Neural cell (in vitro differentiated cells): ENCODE measurements around the gene NYAP1. TPM values are rescaled to one million over a fixed set of nuclear protein-coding genes. Genes with fewer than 3 reads are reported as not detected.

Experiments used
- H2AFZ ChIP-seq: fragments of 200-600, 300-800 bp; sonication (generic), shearing (Covaris generic); 2 replicates; pipeline ENCODE4 v1.6.0; 2014; ENCODE audit warnings: low read depth, mild to moderate bottlenecking, antibody characterized with exemption, low read length, moderate library complexity
- H3F3A ChIP-seq: fragments of 200-600 bp; shearing (Covaris generic); 2 replicates; pipeline ENCODE4 v1.6.1; 2016; ENCODE audit warnings: mild to moderate bottlenecking, moderate library complexity, mixed read lengths, antibody characterized with exemption, low read length; ENCODE audit not compliant: insufficient read depth, poor library complexity, severe bottlenecking
- H3K27ac ChIP-seq: fragments of 200-600, 300-800 bp; sonication (generic), shearing (Covaris generic); 2 replicates; pipeline ENCODE4 v1.5.1; 2014; ENCODE audit warnings: mild to moderate bottlenecking, low read length, moderate library complexity
- H3K27me3 ChIP-seq: fragments of 300-800, 200-600 bp; sonication (generic), shearing (Covaris generic); 2 replicates; pipeline ENCODE4 v1.6.0; 2014; ENCODE audit warnings: mild to moderate bottlenecking, low read depth, low read length, moderate library complexity; ENCODE audit not compliant: insufficient read depth
- H3K36me3 ChIP-seq: fragments of 300-800, 200-600 bp; sonication (generic), shearing (Covaris generic); 2 replicates; pipeline ENCODE4 v1.5.1; 2014; ENCODE audit warnings: mild to moderate bottlenecking, antibody characterized with exemption, low read length, moderate library complexity; ENCODE audit not compliant: insufficient read depth
- H3K4me2 ChIP-seq: fragments of 300-800, 200-600 bp; sonication (generic), shearing (Covaris generic); 2 replicates; pipeline ENCODE4 v1.6.0; 2014; ENCODE audit warnings: mild to moderate bottlenecking, low read length
- H3K4me3 ChIP-seq: fragments of 300-800, 200-600 bp; sonication (generic), shearing (Covaris generic); 2 replicates; pipeline ENCODE4 v1.5.1; 2014; ENCODE audit warnings: mild to moderate bottlenecking, low read length, moderate library complexity
- H3K79me2 ChIP-seq: fragments of 200-600 bp; shearing (Covaris generic); replicated peaks from 2 replicates; pipeline ENCODE4 v1.6.0; 2014; ENCODE audit warnings: mild to moderate bottlenecking, low read length, moderate library complexity; ENCODE audit not compliant: insufficient read depth
- H3K9ac ChIP-seq: fragments of 300-800, 200-600 bp; sonication (generic), shearing (Covaris generic); 2 replicates; pipeline ENCODE4 v1.6.1; 2016; ENCODE audit warnings: mild to moderate bottlenecking, low read length, mixed read lengths
- H3K9me2 ChIP-seq: fragments of 200-600 bp; shearing (Covaris generic); 2 replicates; pipeline ENCODE4 v1.6.1; 2016; ENCODE audit warnings: mild to moderate bottlenecking, low read length, mixed read lengths; ENCODE audit not compliant: insufficient read depth
- H3K9me3 ChIP-seq: fragments of 200-600, 300-800 bp; sonication (generic), shearing (Covaris generic); 2 replicates; pipeline ENCODE4 v1.6.1; 2016; ENCODE audit warnings: mild to moderate bottlenecking, mixed run types, low read length, moderate library complexity, mixed read lengths
- H4K20me1 ChIP-seq: fragments of 200-600 bp; shearing (Covaris generic); 2 replicates; pipeline ENCODE4 v1.6.1; 2016; ENCODE audit warnings: mild to moderate bottlenecking, mixed run types; ENCODE audit not compliant: insufficient read depth
- CTCF ChIP-seq: fragments of 450-650 bp; IDR thresholded peaks from 2 replicates; pipeline ENCODE4 v1.5.1; 2014; ENCODE audit warnings: antibody characterized with exemption, mild to moderate bottlenecking, moderate library complexity; ENCODE audit not compliant: poor library complexity, severe bottlenecking
- EP300 ChIP-seq: fragments of 450-650 bp; conservative IDR thresholded peaks from 2 replicates; pipeline ENCODE4 v1.6.1; 2014; ENCODE audit warnings: antibody characterized with exemption, mild to moderate bottlenecking, moderate library complexity; ENCODE audit not compliant: poor library complexity, severe bottlenecking
- EZH2 ChIP-seq: fragments of 200-600, 300-800 bp; shearing (Covaris generic), sonication (generic); IDR thresholded peaks from 2 replicates; pipeline ENCODE4 v1.6.1; 2014; ENCODE audit warnings: antibody characterized with exemption, low read length, borderline replicate concordance, mild to moderate bottlenecking; ENCODE audit not compliant: insufficient read depth, poor library complexity, severe bottlenecking
- MXI1 ChIP-seq: fragments of 450-650 bp; conservative IDR thresholded peaks from 2 replicates; pipeline ENCODE4 v1.6.1; 2014; ENCODE audit warnings: antibody characterized with exemption, mild to moderate bottlenecking; ENCODE audit not compliant: poor library complexity, severe bottlenecking
- POLR2AphosphoS5 ChIP-seq: IDR thresholded peaks from 2 replicates; pipeline ENCODE4 v1.6.1; 2012
- RAD21 ChIP-seq: fragments of 450-650 bp; conservative IDR thresholded peaks from 2 replicates; pipeline ENCODE4 v1.6.1; 2014; ENCODE audit warnings: antibody characterized with exemption, mild to moderate bottlenecking, moderate library complexity
- REST ChIP-seq: IDR thresholded peaks from 2 replicates; pipeline ENCODE4 v1.6.1; 2012; ENCODE audit warnings: borderline replicate concordance
- SMC3 ChIP-seq: fragments of 450-650 bp; conservative IDR thresholded peaks from 2 replicates; pipeline ENCODE4 v1.6.1; 2014; ENCODE audit warnings: antibody characterized with exemption, mild to moderate bottlenecking, moderate library complexity; ENCODE audit not compliant: poor library complexity
- TAF1 ChIP-seq: IDR thresholded peaks from 2 replicates; pipeline ENCODE4 v1.6.1; 2012; ENCODE audit warnings: low read depth
- polyA plus RNA-seq: library from polyadenylated mRNA; depleted of rRNA; stranded (reverse); fragments of >200 nt; gene quantifications from 2 replicates; pipeline ENCODE4 v1.2.3, GENCODE V29; 2014

NYAP1 gene
- polyA plus RNA-seq, 1 donor from 2014 or later = 70.1 TPM

GRCh38 chr7:100489121-100489520, 5.4 kb downstream of the NYAP1 start:
- H3K4me3 ChIP-seq = peak overlapping the region; percentile 65
- no peaks in the 10 kb centered on the region for H3K9me2 ChIP-seq
- H3K4me2 ChIP-seq = peak overlapping the region; percentile 55
- H3K9me3 ChIP-seq = no peaks in the 10 kb centered on the region
- no peaks in the 10 kb centered on the region for H3K27me3 ChIP-seq
- TF ChIP-seq EP300 (no peak), CTCF (no peak), POLR2AphosphoS5 (no peak), SMC3 (no peak), MXI1 (no peak), REST (no peak), EZH2 (no peak), RAD21 (no peak), TAF1 (no peak)
- H3K9ac ChIP-seq = peak overlapping the region; percentile 77
- H2AFZ ChIP-seq = no peak overlapping the region
- peaks cover 49% of the 10 kb centered on the region for H3K79me2 ChIP-seq
- H3F3A ChIP-seq = no peaks in the 10 kb centered on the region
- peak overlapping the region; percentile 97 for H3K27ac ChIP-seq
- no peaks in the 10 kb centered on the region for H3K36me3 ChIP-seq
- no peaks in the 10 kb centered on the region for H4K20me1 ChIP-seq

GRCh38 chr7:100489824-100490223, 6.1 kb downstream of the NYAP1 start:
- TF ChIP-seq REST = peak; percentile 57
- peak; percentile 77 for TF ChIP-seq EP300
- no peak for TF ChIP-seq EZH2
- peak; percentile 50 for TF ChIP-seq POLR2AphosphoS5
- TF ChIP-seq MXI1 = peak; percentile 80
- peak; percentile 34 for TF ChIP-seq CTCF
- TF ChIP-seq RAD21 = peak; percentile 38
- peak; percentile 40 for TF ChIP-seq SMC3
- TF ChIP-seq TAF1 = no peak
- peak overlapping the region; percentile 65 for H3K4me3 ChIP-seq
- H3K4me2 ChIP-seq = peak overlapping the region; percentile 99
- H3K36me3 ChIP-seq = no peaks in the 10 kb centered on the region
- peak overlapping the region; percentile 77 for H3K9ac ChIP-seq
- no peaks in the 10 kb centered on the region for H3K9me3 ChIP-seq
- H3K9me2 ChIP-seq = no peaks in the 10 kb centered on the region
- H3F3A ChIP-seq = no peaks in the 10 kb centered on the region
- H3K27ac ChIP-seq = peak overlapping the region; percentile 97
- peaks cover 42% of the 10 kb centered on the region for H3K79me2 ChIP-seq
- H4K20me1 ChIP-seq = no peaks in the 10 kb centered on the region
- peak overlapping the region; percentile 49 for H2AFZ ChIP-seq
- H3K27me3 ChIP-seq = no peaks in the 10 kb centered on the region
